COR-L47 (cell line): ENCODE data around the gene KLHL28.

Experiments
- DNase-seq: peaks from one replicate; lab custom pipeline; 2025; lab: John Stamatoyannopoulos, UW

Gene KLHL28

GRCh38 chr14:44960646-44961045, 1.1 kb downstream of the KLHL28 start:
- DNase-seq: no peak

GRCh38 chr14:44960146-44960545, 1.6 kb downstream of the KLHL28 start:
- DNase-seq: no peak

GRCh38 chr14:44959538-44959937, 2.2 kb downstream of the KLHL28 start:
- DNase-seq: no peak

- DNase-seq: no peak
These were observed 4.9 kb downstream of the KLHL28 start for GRCh38 chr14:44956866-44957265.

GRCh38 chr14:44955528-44955927, 6.2 kb downstream of the KLHL28 start:
- no peak for DNase-seq

GRCh38 chr14:44954750-44955149, 7.0 kb downstream of the KLHL28 start:
- DNase-seq: no peak

GRCh38 chr14:44952391-44953110, 9.2 kb downstream of the KLHL28 start:
- DNase-seq: no peak

GRCh38 chr14:44951051-44951450, 10.7 kb downstream of the KLHL28 start:
- DNase-seq: no peak

- DNase-seq: no peak
These were observed 16.5 kb downstream of the KLHL28 start for GRCh38 chr14:44945264-44945663.

GRCh38 chr14:44944107-44944506, 17.6 kb downstream of the KLHL28 start:
- DNase-seq: no peak

- DNase-seq: no peak
These were observed 19.3 kb downstream of the KLHL28 start for GRCh38 chr14:44942436-44942835.

- no peak for DNase-seq
These were observed 20.2 kb downstream of the KLHL28 start for GRCh38 chr14:44941591-44941990.

- no peak for DNase-seq
These were observed 20.8 kb downstream of the KLHL28 start for GRCh38 chr14:44940944-44941343.

GRCh38 chr14:44940211-44940610, 21.5 kb downstream of the KLHL28 start:
- DNase-seq: no peak

- DNase-seq: no peak
These were observed 24.2 kb downstream of the KLHL28 start for GRCh38 chr14:44937547-44937946.

GRCh38 chr14:44935155-44935554, 26.6 kb downstream of the KLHL28 start:
- no peak for DNase-seq

GRCh38 chr14:44928793-44929192, 33.0 kb downstream of the KLHL28 start:
- no peak for DNase-seq

- no peak for DNase-seq
These were observed 46.9 kb downstream of the KLHL28 start for GRCh38 chr14:44914849-44915248.

- no peak for DNase-seq
These were observed 49.5 kb downstream of the KLHL28 start for GRCh38 chr14:44912041-44912869.

GRCh38 chr14:44910821-44911220, 50.9 kb downstream of the KLHL28 start:
- DNase-seq: no peak

GRCh38 chr14:44901696-44902095, 60.1 kb downstream of the KLHL28 start:
- DNase-seq: no peak

- no peak for DNase-seq
These were observed 63.2 kb downstream of the KLHL28 start for GRCh38 chr14:44898551-44898950.

- DNase-seq: no peak
These were observed 63.9 kb downstream of the KLHL28 start for GRCh38 chr14:44897845-44898151.
